ENCODE measurements around the gene TAF15. TPM values are rescaled to one million over a fixed set of nuclear protein-coding genes. Genes with fewer than 3 reads are reported as not detected.

TAF15 gene
- total and polyA plus RNA-seq, 11 donors, result 30.1 to 151 (median 116) TPM

DNA sequence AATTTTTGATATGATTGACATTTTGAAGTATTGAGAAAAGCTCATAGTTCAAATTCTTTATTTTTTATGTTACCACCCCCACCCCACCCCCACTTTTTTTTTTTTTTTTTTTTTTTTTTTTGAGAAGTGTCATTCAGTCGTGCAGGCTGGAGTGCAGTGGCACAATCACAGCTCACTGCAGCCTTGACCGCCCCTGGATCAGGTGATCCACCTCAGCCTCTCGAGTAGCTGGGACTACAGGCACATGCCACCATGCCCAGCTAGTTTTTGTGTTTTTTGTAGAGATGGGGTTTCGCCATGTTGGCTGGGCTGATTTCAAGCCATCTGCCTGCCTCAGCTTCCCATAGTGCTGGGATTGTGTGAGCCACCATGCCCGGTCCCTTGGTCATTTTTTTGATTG, 7.4 kb downstream of the TAF15 start:
- Histone ChIP-seq H3K4me1 (peaks cover 0 to 38% (median 23%) of the 10 kb centered on the region in 12 donors), H3K36me3 (peaks cover 0 to 58% (median 49%) of the 10 kb centered on the region in 9 donors), H3K9me3 (no peaks in the 10 kb centered on the region), H3K27ac (no peak overlapping the region), H3K27me3 (no peaks in the 10 kb centered on the region), H3K4me3 (no peak overlapping the region)
- ATAC-seq (peak in 1 of 4 donors; percentile 39), DNase-seq (no peak)
- TF ChIP-seq POLR2A (IDR thresholded peaks at IDR 0.05), result no peak
- no peak for TF ChIP-seq CTCF (IDR thresholded peaks at IDR 0.05)
- WGBS, 4 donors, result 75 to 79% (median 77%) methylated on average over 5 of the region's 5 CpGs
- intact Hi-C loops (cut with DNase I), result no loop called here

DNA sequence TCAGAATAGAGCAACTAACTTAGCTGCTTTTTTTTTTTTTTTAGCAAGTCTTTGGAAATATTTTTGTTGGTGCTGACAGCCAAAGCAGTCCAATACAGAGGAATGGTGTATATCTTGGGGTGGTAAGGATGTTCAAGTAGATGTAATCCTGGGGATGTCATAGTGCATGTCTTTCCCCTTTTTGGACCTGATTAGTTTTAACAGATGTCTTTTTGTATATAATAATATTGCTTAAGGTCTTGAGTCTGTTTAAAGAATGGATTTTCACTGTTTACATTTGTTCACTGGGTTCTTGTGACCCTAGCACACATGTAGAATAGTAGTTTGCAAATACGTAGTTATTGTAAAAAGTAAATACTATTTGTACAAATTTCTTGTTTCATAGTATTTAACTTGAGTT, 7.9 kb downstream of the TAF15 start:
- 78 to 93% (median 83%) methylated on average over 1 of the region's 1 CpG for WGBS, 4 donors
- DNase-seq (no peak), ATAC-seq (no peak)
- Histone ChIP-seq H3K27ac (no peak overlapping the region), H3K36me3 (peaks cover 0 to 62% (median 54%) of the 10 kb centered on the region in 9 donors), H3K9me3 (no peaks in the 10 kb centered on the region), H3K4me1 (peaks cover 0 to 34% (median 19%) of the 10 kb centered on the region in 12 donors), H3K4me3 (no peak overlapping the region), H3K27me3 (no peaks in the 10 kb centered on the region)
- TF ChIP-seq CTCF (IDR thresholded peaks at IDR 0.05), result no peak
- TF ChIP-seq POLR2A (IDR thresholded peaks at IDR 0.05), result no peak
- intact Hi-C loops (cut with DNase I), result no loop called here

GRCh38 chr17:35819455-35819854, 10.2 kb downstream of the TAF15 start:
- ATAC-seq, result no peak
- DNase-seq, result no peak
- H3K9me3 ChIP-seq, result no peaks in the 10 kb centered on the region
- peaks cover 0 to 23% (median 15%) of the 10 kb centered on the region in 12 donors for H3K4me1 ChIP-seq
- no peak for TF ChIP-seq CTCF (IDR thresholded peaks at IDR 0.05)
- no peak for TF ChIP-seq POLR2A (IDR thresholded peaks at IDR 0.05)
- intact Hi-C loops (cut with DNase I), result no loop called here
- H3K4me3 ChIP-seq, result no peak overlapping the region
- H3K27ac ChIP-seq, result no peak overlapping the region
- H3K36me3 ChIP-seq, result peaks cover 0 to 85% (median 72%) of the 10 kb centered on the region in 9 donors
- no peaks in the 10 kb centered on the region for H3K27me3 ChIP-seq
- WGBS, 4 donors, result 71 to 89% (median 76%) methylated on average over 1 of the region's 1 CpG

DNA sequence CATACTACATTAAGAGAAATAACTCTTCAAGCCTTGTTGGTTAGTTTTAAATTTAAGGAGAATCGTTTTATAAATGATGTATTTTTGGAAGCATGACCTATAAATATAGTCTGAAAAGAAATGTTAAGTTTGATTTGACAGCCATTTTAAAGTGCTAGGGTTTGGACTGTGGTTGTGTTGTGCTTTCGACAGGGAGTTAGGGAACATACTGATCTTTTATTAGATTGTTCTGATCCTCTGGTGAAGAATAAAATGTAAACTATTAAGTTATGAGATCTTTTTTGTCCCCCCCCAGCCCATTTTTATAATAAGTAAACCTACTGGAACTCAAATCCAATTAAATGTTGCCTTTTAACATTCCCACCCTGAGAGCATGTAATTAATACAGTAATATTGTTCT, 12.0 kb downstream of the TAF15 start:
- DNase-seq, result no peak
- intact Hi-C loops (cut with DNase I), result loop anchor here in 1 of 10 donors (10.0 kb wide), 1 partner anchor 227 kb away; no protein-coding TSS in a partner anchor
- H3K9me3 ChIP-seq, result no peaks in the 10 kb centered on the region
- H3K4me1 ChIP-seq, result peaks cover 0 to 8% (median 5%) of the 10 kb centered on the region in 12 donors
- peaks cover 0 to 98% (median 88%) of the 10 kb centered on the region in 9 donors for H3K36me3 ChIP-seq
- H3K4me3 ChIP-seq, result no peak overlapping the region
- no peak for ATAC-seq
- no peaks in the 10 kb centered on the region for H3K27me3 ChIP-seq
- no peak overlapping the region for H3K27ac ChIP-seq
- 81 to 90% (median 84%) methylated on average over 2 of the region's 2 CpGs for WGBS, 4 donors
- TF ChIP-seq CTCF (IDR thresholded peaks at IDR 0.05) (no peak), POLR2A (IDR thresholded peaks at IDR 0.05) (no peak)
